Suppressor macrophage treated with lipopolysaccharide for 4 hours (primary cell): ENCODE measurements around the gene ARMC6.
"Not testable (repeated sequence)": the region's sequence is repeated elsewhere in the genome, so short reads cannot be mapped to it uniquely, and the experiment has no call there.

Source experiments
- DNase-seq: peaks from one replicate; pipeline ENCODE4 v3.0.0-alpha.2; 2020

The ARMC6 gene

GRCh38 chr19:19023376-19023775 lies 10.0 kb upstream of the ARMC6 start:
- not testable (repeated sequence) for DNase-seq

GRCh38 chr19:19025861-19026260 lies 7.5 kb upstream of the ARMC6 start:
- DNase-seq = no peak

- DNase-seq = no peak
Measured at GRCh38 chr19:19026299-19026971, 7.0 kb upstream of the ARMC6 start.

GRCh38 chr19:19027228-19027627 lies 6.2 kb upstream of the ARMC6 start:
- no peak for DNase-seq

- no peak for DNase-seq
Measured at GRCh38 chr19:19028526-19028925, 4.9 kb upstream of the ARMC6 start.

GRCh38 chr19:19031891-19032290 lies 1.5 kb upstream of the ARMC6 start:
- DNase-seq = no peak

GRCh38 chr19:19032420-19033175 lies 805 bp upstream of the ARMC6 start:
- peak; percentile 97 for DNase-seq

GRCh38 chr19:19033176-19033425 lies 302 bp upstream of the ARMC6 start:
- DNase-seq = no peak

GRCh38 chr19:19034204-19034624 lies 811 bp downstream of the ARMC6 start:
- DNase-seq = peak; percentile 92

- DNase-seq = no peak
Measured at GRCh38 chr19:19039901-19040300, 6.5 kb downstream of the ARMC6 start.

GRCh38 chr19:19040417-19040816 lies 7.0 kb downstream of the ARMC6 start:
- DNase-seq = no peak

GRCh38 chr19:19042732-19043280 lies 9.4 kb downstream of the ARMC6 start:
- no peak for DNase-seq

- no peak for DNase-seq
Measured at GRCh38 chr19:19043481-19043880, 10.1 kb downstream of the ARMC6 start.

GRCh38 chr19:19043881-19044280 lies 10.5 kb downstream of the ARMC6 start:
- DNase-seq = no peak

GRCh38 chr19:19049406-19049805 lies 16.0 kb downstream of the ARMC6 start:
- DNase-seq = no peak

GRCh38 chr19:19050104-19050503 lies 16.7 kb downstream of the ARMC6 start:
- DNase-seq = no peak

- no peak for DNase-seq
Measured at GRCh38 chr19:19050731-19051130, 17.3 kb downstream of the ARMC6 start.

- DNase-seq = no peak
Measured at GRCh38 chr19:19051478-19052213, 18.2 kb downstream of the ARMC6 start.

GRCh38 chr19:19052921-19053320 lies 19.5 kb downstream of the ARMC6 start:
- no peak for DNase-seq

- peak; percentile 66 for DNase-seq
Measured at GRCh38 chr19:19053508-19054314, 20.3 kb downstream of the ARMC6 start.

- no peak for DNase-seq
Measured at GRCh38 chr19:19054315-19054938, 21.0 kb downstream of the ARMC6 start.

GRCh38 chr19:19054939-19055440 lies 21.6 kb downstream of the ARMC6 start:
- no peak for DNase-seq
